Heart left ventricle (tissue), 16 donors: ENCODE data around the gene RAMP1. TPM values are rescaled to one million over a fixed set of nuclear protein-coding genes. Genes with fewer than 3 reads are reported as not detected.
A peak's percentile ranks its signal among the peaks of the same experiment; 100 is the strongest.

Experiments
- ATAC-seq, 4 donors: fragments of 200-7000 bp; cut with Tn5 transposase; one replicate each; pipeline ENCODE4 v1.9.1; 2020 to 2022; ENCODE audit warnings: moderate library complexity in 4 of 4, mild to moderate bottlenecking in 3 of 4, moderate number of reproducible peaks in 1 of 4
- DNase-seq, 5 donors: peaks; one replicate each; pipeline ENCODE4 v3.0.0-alpha.2; 2020
- H3K27ac ChIP-seq, 12 donors: fragments of 200-600 bp; sonication (generic) in 4 of 12; one replicate each; pipeline versions ENCODE4 v1.5.0 to v1.8.0; 2016 to 2022; ENCODE audit warnings: mild to moderate bottlenecking in 2 of 12
- H3K27me3 ChIP-seq, 9 donors: fragments of 200-600 bp; sonication (generic) in 2 of 9; one replicate each; pipeline versions ENCODE4 v1.5.1 to v1.8.0; 2016 to 2022; ENCODE audit warnings: mild to moderate bottlenecking in 3 of 9
- H3K36me3 ChIP-seq, 9 donors: fragments of 200-600 bp; sonication (generic) in 2 of 9; one replicate each; pipeline versions ENCODE4 v1.5.0 to v1.8.0; 2018 to 2022; ENCODE audit warnings: mild to moderate bottlenecking in 2 of 9
- H3K4me1 ChIP-seq, 12 donors: fragments of 200-600 bp; sonication (generic) in 4 of 12; one replicate each; pipeline versions ENCODE4 v1.5.0 to v1.8.0; 2016 to 2022; ENCODE audit warnings: mild to moderate bottlenecking in 3 of 12
- H3K4me3 ChIP-seq, 12 donors: fragments of 200-600 bp; sonication (generic) in 4 of 12; one replicate each; pipeline versions ENCODE4 v1.5.0 to v1.8.0; 2017 to 2022; ENCODE audit warnings: mild to moderate bottlenecking in 9 of 12, moderate library complexity in 4 of 12
- H3K9me3 ChIP-seq, 12 donors: fragments of 200-600 bp; sonication (generic) in 4 of 12; one replicate each; pipeline versions ENCODE4 v1.5.0 to v1.8.0; 2016 to 2022; ENCODE audit warnings: mild to moderate bottlenecking in 1 of 12
- CTCF ChIP-seq, 12 donors: fragments of 200-600 bp; sonication (generic) in 4 of 12; IDR thresholded peaks; one replicate each; pipeline versions ENCODE4 v1.5.0 to v1.8.0; 2018 to 2022; ENCODE audit warnings: antibody characterized with exemption in 12 of 12, mild to moderate bottlenecking in 5 of 12
- POLR2A ChIP-seq, 2 donors: fragments of 450-650 bp; IDR thresholded peaks; one replicate each; pipeline ENCODE4 v1.6.1; 2017; ENCODE audit warnings: antibody characterized with exemption in 2 of 2, mild to moderate bottlenecking in 2 of 2, moderate library complexity in 2 of 2
- WGBS, 4 donors: extraction: QIAGEN DNeasy Blood & Tissue Kit in 2 of 4; methylation state at CpG; one replicate each; pipeline versions ENCODE4 v1.1.5 to v1.1.7; 2013 to 2018; 5-methylcytosine and 5-hydroxymethylcytosine counted together
- intact Hi-C, 10 donors: fragments of 100-400 bp; cut with DNase I; formaldehyde crosslinking; loops; one replicate each; pipeline versions ENCODE4 v1.11.1 to v1.14.2; 2022
- polyA plus RNA-seq, 2 donors: library from polyadenylated mRNA; stranded (reverse); fragments of 200-250 nt; gene quantifications; one replicate each; pipeline ENCODE4 v1.2.3, GENCODE V29; 2013
- total RNA-seq, 9 donors: library from RNA; depleted of rRNA in 2 of 9; stranded (reverse); fragments of >200 nt in 2 of 9; fragmentation: NEBNext Ultra II Directional in 3 of 9; extraction: Animal tissue kit (Norgen Biotek cat#: 25700) in 3 of 9; gene quantifications; one replicate each; pipeline versions ENCODE4 v1.1.0 to v1.2.4, GENCODE V29; 2016 to 2023
- donor health status: ischemic (EF 13 %, LVEDD 7.1; RV severe dilation, severe dysfunction).
- donor health status: healthy with polysubstance abuse.
- donor health status: DM: no; HTN: yes; CAD: no.
- donor health status: DM: no; HTN: no; CAD: no.
- donor health status: ischemic (EF 25% LVEDD 6.9; RV normal size, moderate dysfunction).
- donor health status: ischemic (EF 25% LVEDD 5.7; RV mildly dilated, moderate dysfunction).
- donor health status: healthy.
- donor health status: DM: yes; HTN: yes; CAD: no.
- donor health status: ischemic (EF 35%, LVEDD 5.7; RV mildly dilated, moderate dysfunction).
- donor health status: nonischemic (EF 11% LVEDD 7.7; RV severe dilation, severe dysfunction).
- donor health status: DM: yes; HTN: yes; CAD: no.
- donor health status: PGD.
- donor health status: ischemic (EF 29% LVEDD 5.4; RV normal size, mild dysfunction).
- donor health status: nonischemic (EF 23%, LVEDD 6.1; RV moderate dilation, normal function).

RAMP1 gene
- total and polyA plus RNA-seq, 11 donors = 36.5 to 1,114 (median 201) TPM

GRCh38 chr2:237951878-237952277 is 92.5 kb downstream of the RAMP1 start:
- TF ChIP-seq POLR2A (IDR thresholded peaks at IDR 0.05) (no peak), CTCF (IDR thresholded peaks at IDR 0.05) (no peak)
- Histone ChIP-seq H3K27me3 (peaks cover 5 to 32% (median 14%) of the 10 kb centered on the region in 9 donors), H3K4me1 (peaks cover 0 to 11% (median 2%) of the 10 kb centered on the region in 12 donors), H3K4me3 (no peak overlapping the region), H3K27ac (no peak overlapping the region), H3K9me3 (no peaks in the 10 kb centered on the region), H3K36me3 (no peaks in the 10 kb centered on the region)
- no peak for DNase-seq
- no peak for ATAC-seq
- intact Hi-C loops = no loop called here
- 75 to 87% (median 85%) methylated on average over 3 of the region's 3 CpGs for WGBS, 4 donors

GRCh38 chr2:237952851-237953250 is 93.4 kb downstream of the RAMP1 start:
- WGBS, 4 donors = 84 to 94% (median 91%) methylated on average over 2 of the region's 2 CpGs
- no peak overlapping the region for H3K27ac ChIP-seq
- H3K9me3 ChIP-seq = no peaks in the 10 kb centered on the region
- peaks cover 0 to 11% (median 2%) of the 10 kb centered on the region in 12 donors for H3K4me1 ChIP-seq
- TF ChIP-seq CTCF (IDR thresholded peaks at IDR 0.05) (no peak), POLR2A (IDR thresholded peaks at IDR 0.05) (no peak)
- H3K36me3 ChIP-seq = no peaks in the 10 kb centered on the region
- peaks cover 5 to 32% (median 14%) of the 10 kb centered on the region in 9 donors for H3K27me3 ChIP-seq
- intact Hi-C loops = no loop called here
- ATAC-seq = no peak
- no peak for DNase-seq
- no peak overlapping the region for H3K4me3 ChIP-seq

- no peak for DNase-seq
- 8 to 16% (median 11%) methylated on average over 26 to 64 of the region's 64 CpGs for WGBS, 4 donors
- Histone ChIP-seq H3K4me3 (peak overlapping the region in 11 of 12 donors; percentile 13 to 50 (median 43)), H3K27me3 (peaks cover 5 to 32% (median 14%) of the 10 kb centered on the region in 9 donors), H3K27ac (no peak overlapping the region), H3K4me1 (peaks cover 0 to 11% (median 2%) of the 10 kb centered on the region in 12 donors), H3K36me3 (no peaks in the 10 kb centered on the region), H3K9me3 (no peaks in the 10 kb centered on the region)
- ATAC-seq = peak in 2 of 4 donors; percentile 38 to 49
- TF ChIP-seq POLR2A (IDR thresholded peaks at IDR 0.05) (no peak), CTCF (IDR thresholded peaks at IDR 0.05) (no peak)
- intact Hi-C loops = no loop called here
These were observed 96.4 kb downstream of the RAMP1 start for GRCh38 chr2:237955640-237956401.

GRCh38 chr2:237956402-237956736 is 96.9 kb downstream of the RAMP1 start:
- Histone ChIP-seq H3K9me3 (no peaks in the 10 kb centered on the region), H3K4me3 (peak overlapping the region in 11 of 12 donors; percentile 13 to 50 (median 43)), H3K4me1 (peaks cover 0 to 11% (median 2%) of the 10 kb centered on the region in 12 donors), H3K27ac (no peak overlapping the region), H3K36me3 (no peaks in the 10 kb centered on the region), H3K27me3 (peaks cover 5 to 32% (median 14%) of the 10 kb centered on the region in 9 donors)
- DNase-seq = no peak
- WGBS, 4 donors = 10 to 23% (median 13%) methylated on average over 5 to 23 of the region's 23 CpGs
- TF ChIP-seq CTCF (IDR thresholded peaks at IDR 0.05) (peak in 1 of 12 donors; percentile 6), POLR2A (IDR thresholded peaks at IDR 0.05) (no peak)
- intact Hi-C loops = no loop called here
- peak in 2 of 4 donors; percentile 14 to 16 for ATAC-seq
